ENCODE results near the gene DIPK1B.

DIPK1B gene

GRCh38 chr9:136729144-136729543 lies 16.8 kb downstream of the DIPK1B start:
- DNase-seq (ENCODE audit: low read depth), result no peak

DNA sequence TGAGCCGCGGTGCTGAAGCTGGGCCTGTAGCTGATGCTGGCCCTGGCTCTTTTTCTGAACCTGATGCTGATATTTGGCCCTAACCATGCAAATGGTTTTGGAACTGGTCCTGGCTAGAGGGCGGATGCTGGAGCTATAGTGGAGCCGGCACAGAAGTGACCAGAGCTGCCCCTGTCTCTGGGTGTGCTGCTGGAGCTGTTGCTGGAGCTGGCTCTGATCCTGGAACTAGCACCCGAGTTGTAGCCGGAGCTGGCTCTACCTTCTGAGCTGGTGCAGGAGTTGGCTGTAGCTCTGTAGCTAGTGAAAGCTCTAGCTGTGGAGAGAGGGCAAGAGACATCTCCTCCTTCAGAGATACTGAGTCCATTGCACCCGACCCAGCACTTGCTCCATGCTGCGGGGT lies 17.6 kb downstream of the DIPK1B start:
- no peak overlapping the region for H3K4me3 ChIP-seq (ENCODE audit: control insufficient read depth, low read depth, low read length)
- no peak for DNase-seq (ENCODE audit: low read depth)
- TF ChIP-seq CTCF (conservative IDR thresholded peaks at IDR 0.05; ENCODE audit: control insufficient read depth, insufficient read depth, low read depth, low read length), result no peak

More at GRCh38 chr9:136729144-136729543, 16.8 kb downstream of the DIPK1B start:
- H3K4me3 ChIP-seq (ENCODE audit: control insufficient read depth, low read depth, low read length), result peak overlapping the region; percentile 66
- no peak for TF ChIP-seq CTCF (conservative IDR thresholded peaks at IDR 0.05; ENCODE audit: control insufficient read depth, insufficient read depth, low read depth, low read length)

DNA sequence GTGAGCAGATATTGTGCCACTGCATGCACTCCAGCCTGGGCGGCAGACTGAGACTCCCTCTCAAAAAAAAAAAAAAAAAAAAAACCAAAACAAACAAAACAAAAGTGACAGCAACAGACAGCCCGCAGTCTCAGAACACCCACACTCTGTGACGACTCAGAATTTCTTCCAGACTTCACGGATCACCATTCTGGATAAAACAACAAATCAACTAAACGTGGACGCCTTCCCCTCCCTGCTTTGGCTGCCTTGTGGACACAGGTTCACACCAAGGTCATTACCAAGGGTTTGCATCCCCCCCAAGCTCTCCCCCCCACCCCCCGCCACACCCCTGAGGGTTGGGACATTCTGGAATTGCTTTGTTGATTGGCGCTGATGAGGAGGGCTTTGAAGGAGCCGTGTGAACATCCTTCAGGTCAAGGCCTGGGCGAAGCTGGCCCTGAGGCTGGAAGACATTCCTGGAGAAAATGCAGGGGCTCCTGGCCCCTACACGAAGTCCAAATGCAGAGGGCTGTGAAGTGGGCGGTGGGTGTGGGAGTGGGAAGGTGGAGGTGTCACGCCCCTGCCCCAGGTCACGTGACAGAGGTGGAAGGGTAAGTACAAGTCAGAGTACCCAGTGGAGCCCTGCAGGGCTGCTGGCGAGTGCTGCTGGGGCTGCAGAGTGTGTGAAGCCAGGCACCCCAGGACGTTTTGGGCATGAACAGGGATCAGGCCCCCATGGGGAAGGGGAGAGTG lies 20.2 kb downstream of the DIPK1B start:
- no peak overlapping the region for H3K4me3 ChIP-seq (ENCODE audit: control insufficient read depth, low read depth, low read length)
- no peak for DNase-seq (ENCODE audit: low read depth)
- TF ChIP-seq CTCF (conservative IDR thresholded peaks at IDR 0.05; ENCODE audit: control insufficient read depth, insufficient read depth, low read depth, low read length), result no peak

- no peak for TF ChIP-seq CTCF (conservative IDR thresholded peaks at IDR 0.05; ENCODE audit: control insufficient read depth, insufficient read depth, low read depth, low read length)
- DNase-seq (ENCODE audit: low read depth), result no peak
- H3K4me3 ChIP-seq (ENCODE audit: control insufficient read depth, low read depth, low read length), result no peak overlapping the region
Observed at GRCh38 chr9:136733611-136734010, 21.2 kb downstream of the DIPK1B start.

GRCh38 chr9:136734837-136735496 lies 22.6 kb downstream of the DIPK1B start:
- no peak for TF ChIP-seq CTCF (conservative IDR thresholded peaks at IDR 0.05; ENCODE audit: control insufficient read depth, insufficient read depth, low read depth, low read length)
- no peak for DNase-seq (ENCODE audit: low read depth)
- no peak overlapping the region for H3K4me3 ChIP-seq (ENCODE audit: control insufficient read depth, low read depth, low read length)

DNA sequence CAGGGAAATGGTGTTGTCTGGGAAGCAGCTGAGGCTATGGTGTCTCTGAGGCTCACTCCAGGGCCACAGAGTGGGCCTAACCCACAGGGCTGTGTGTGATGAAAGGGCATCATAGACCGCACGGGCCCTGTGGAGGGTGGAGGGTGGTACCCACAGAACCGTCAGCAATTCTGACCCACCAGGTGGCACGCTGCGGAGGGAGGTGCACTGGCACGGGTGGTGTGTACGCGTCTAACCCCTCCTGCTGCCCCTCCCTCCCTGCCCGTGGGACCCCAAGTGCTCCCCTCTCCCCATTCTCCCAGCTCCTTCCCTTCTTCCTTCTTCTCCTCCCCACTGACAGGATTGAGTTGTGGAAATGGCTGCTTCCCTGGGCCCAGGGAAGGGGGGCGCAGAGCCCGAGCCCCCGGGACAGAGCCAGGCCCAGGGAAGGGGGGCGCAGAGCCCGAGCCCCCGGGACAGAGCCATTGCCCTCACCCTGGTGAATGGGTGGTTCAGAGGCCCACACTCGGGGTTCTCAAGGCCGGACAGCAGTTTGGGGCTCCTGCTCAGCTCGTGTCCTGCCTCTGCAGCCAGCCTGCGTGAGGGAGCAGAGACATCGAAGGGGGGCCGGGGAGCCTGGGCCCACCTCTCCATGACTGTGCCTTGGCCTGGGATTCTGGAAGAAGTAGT lies 23.6 kb downstream of the DIPK1B start:
- no peak for TF ChIP-seq CTCF (conservative IDR thresholded peaks at IDR 0.05; ENCODE audit: control insufficient read depth, insufficient read depth, low read depth, low read length)
- DNase-seq (ENCODE audit: low read depth), result no peak
- H3K4me3 ChIP-seq (ENCODE audit: control insufficient read depth, low read depth, low read length), result no peak overlapping the region

Data from fibroblast of mammary gland (primary cell).